Keratinocyte (primary cell): ENCODE results near the gene MAP7D3. TPM values are rescaled to one million over a fixed set of nuclear protein-coding genes. Genes with fewer than 3 reads are reported as not detected.

Experiments used
- DNase-seq: peaks from one replicate; pipeline ENCODE4 v3.0.0-alpha.2; 2011; ENCODE audit warnings: low read depth, missing footprints, low spot score
- FAIRE-seq: peaks from 2 replicates; lab custom pipeline; 2011; peaks lifted over from hg19 to GRCh38; lab: Jason Lieb, UNC
- H2AFZ ChIP-seq: 2 replicates; pipeline ENCODE4 v1.6.0; 2012; ENCODE audit warnings: low read length, control low read depth, inconsistent platforms; ENCODE audit not compliant: control insufficient read depth
- H3K27ac ChIP-seq: 2 replicates; pipeline ENCODE4 v1.5.1; 2011; ENCODE audit warnings: low read length; ENCODE audit not compliant: control insufficient read depth, insufficient read depth
- H3K27me3 ChIP-seq: 3 replicates; pipeline ENCODE4 v1.6.0; 2011; ENCODE audit warnings: low read length; ENCODE audit not compliant: control insufficient read depth, insufficient read depth; ENCODE audit errors: extremely low read depth
- H3K36me3 ChIP-seq, 2 experiments: 2 replicates in 1 of 2; 3 replicates in 1 of 2; pipeline ENCODE4 v1.5.1; 2011; ENCODE audit warnings: low read length in 2 of 2, mild to moderate bottlenecking in 1 of 2; ENCODE audit not compliant: control insufficient read depth in 2 of 2, insufficient read depth in 2 of 2; ENCODE audit errors: extremely low read depth in 1 of 2
- H3K4me1 ChIP-seq: 3 replicates; pipeline ENCODE4 v1.5.1; 2011; ENCODE audit warnings: low read length; ENCODE audit not compliant: control insufficient read depth, insufficient read depth; ENCODE audit errors: extremely low read depth
- H3K4me2 ChIP-seq: 3 replicates; pipeline ENCODE4 v1.6.0; 2011; ENCODE audit warnings: low read depth, low read length; ENCODE audit not compliant: control insufficient read depth, insufficient read depth; ENCODE audit errors: extremely low read depth
- H3K4me3 ChIP-seq, 3 experiments: fragments of 200-600 bp in 1 of 3; sonication (generic) in 1 of 3; 2 replicates in 2 of 3; 3 replicates in 1 of 3; pipeline ENCODE4 v1.5.1; 2011 to 2016; ENCODE audit warnings: low read length in 3 of 3, mild to moderate bottlenecking in 3 of 3, control low read depth in 2 of 3, inconsistent platforms in 1 of 3, low read depth in 1 of 3, mixed read lengths in 1 of 3, mixed run types in 1 of 3, moderate library complexity in 1 of 3; ENCODE audit not compliant: control insufficient read depth in 2 of 3, insufficient read depth in 2 of 3; ENCODE audit errors: extremely low read depth in 1 of 3
- H3K79me2 ChIP-seq: 2 replicates; pipeline ENCODE4 v1.6.0; 2012; ENCODE audit warnings: low read length; ENCODE audit not compliant: control insufficient read depth, insufficient read depth
- H3K9ac ChIP-seq: 3 replicates; pipeline ENCODE4 v1.6.0; 2011; ENCODE audit warnings: low read length; ENCODE audit not compliant: control insufficient read depth, insufficient read depth; ENCODE audit errors: extremely low read depth
- H3K9me1 ChIP-seq: 3 replicates; pipeline ENCODE4 v1.6.0; 2011; ENCODE audit warnings: low read length; ENCODE audit not compliant: control insufficient read depth, insufficient read depth; ENCODE audit errors: extremely low read depth
- H3K9me3 ChIP-seq: 2 replicates; pipeline ENCODE4 v1.5.1; 2012; ENCODE audit warnings: low read depth, low read length; ENCODE audit not compliant: control insufficient read depth
- H4K20me1 ChIP-seq: 3 replicates; pipeline ENCODE4 v1.6.0; 2011; ENCODE audit warnings: low read length; ENCODE audit not compliant: control insufficient read depth, insufficient read depth; ENCODE audit errors: extremely low read depth
- CTCF ChIP-seq, 3 experiments: IDR thresholded peaks in 1 of 3; conservative IDR thresholded peaks in 1 of 3; optimal IDR thresholded peaks in 1 of 3; 2 replicates in 2 of 3; 3 replicates in 1 of 3; pipeline versions ENCODE3 to v1.5.1; 2011; ENCODE audit warnings: low read length in 3 of 3, mild to moderate bottlenecking in 3 of 3, moderate library complexity in 2 of 3, control low read depth in 1 of 3, inconsistent platforms in 1 of 3; ENCODE audit not compliant: insufficient read depth in 2 of 3; ENCODE audit errors: extremely low read depth in 1 of 3
- EZH2 ChIP-seq: IDR thresholded peaks from one replicate; pipeline ENCODE4 v1.6.1; 2012; ENCODE audit warnings: inconsistent platforms, mild to moderate bottlenecking, low read length, moderate library complexity
- dilution Hi-C: fragments of 300-500 bp; cut with MboI; formaldehyde crosslinking; loops from one replicate; pipeline ENCODE4 v1.7.0; 2020; ENCODE audit warnings: low sequenced_read_pairs; ENCODE audit not compliant: extremely low pct_ligation_motif_present
- polyA plus RNA-seq, 5 experiments: library from polyadenylated mRNA; depleted of rRNA in 3 of 5; stranded (reverse) in 3 of 5; stranded (forward) in 1 of 5; unstranded in 1 of 5; fragments of >200 nt; gene quantifications; 1 replicate in 1 of 5; 2 replicates in 3 of 5; 3 replicates in 1 of 5; pipeline versions ENCODE4 v1.2.1 to v1.2.3, GENCODE V29; 2011 to 2012; ENCODE audit warnings: missing spikeins in 2 of 5, low read depth in 1 of 5, low replicate concordance in 1 of 5

MAP7D3 gene
- polyA plus RNA-seq, 1 donor (not counting 4 experiments of a cell fraction or from before 2014, with no cell fraction given) = 13.6 TPM

- dilution Hi-C loops = no loop called here
- Histone ChIP-seq H4K20me1 (no peaks in the 10 kb centered on the region), H3K4me3 (no peak overlapping the region), H3K27me3 (no peaks in the 10 kb centered on the region), H3K27ac (no peak overlapping the region), H3K4me1 (no peaks in the 10 kb centered on the region), H3K9ac (no peak overlapping the region), H2AFZ (no peak overlapping the region), H3K9me3 (no peaks in the 10 kb centered on the region), H3K36me3 (no peaks in the 10 kb centered on the region), H3K79me2 (peaks cover 4% of the 10 kb centered on the region), H3K9me1 (no peaks in the 10 kb centered on the region), H3K4me2 (no peak overlapping the region)
- FAIRE-seq (no peak), DNase-seq (no peak)
- TF ChIP-seq EZH2 (no peak), CTCF (optimal IDR thresholded peaks at IDR 0.05 in 1 of 3, IDR thresholded peaks at IDR 0.05 in 1 of 3, conservative IDR thresholded peaks at IDR 0.05 in 1 of 3; ENCODE audit: extremely low read depth in 1 of 3, insufficient read depth in 2 of 3, low read length in 3 of 3) (no peak)
Observed at GRCh38 chrX:136183917-136184316, 67.3 kb downstream of the MAP7D3 start.

- H3K9me1 ChIP-seq = no peaks in the 10 kb centered on the region
- dilution Hi-C loops = no loop called here
- FAIRE-seq = no peak
- H3K27me3 ChIP-seq = no peaks in the 10 kb centered on the region
- no peaks in the 10 kb centered on the region for H4K20me1 ChIP-seq
- no peak overlapping the region for H3K27ac ChIP-seq
- H3K4me3 ChIP-seq = no peak overlapping the region
- H3K79me2 ChIP-seq = peaks cover 2% of the 10 kb centered on the region
- no peak for DNase-seq
- no peaks in the 10 kb centered on the region for H3K9me3 ChIP-seq
- no peak overlapping the region for H2AFZ ChIP-seq
- H3K36me3 ChIP-seq = peaks cover 0 to 3% of the 10 kb centered on the region in 2 experiments
- no peaks in the 10 kb centered on the region for H3K4me1 ChIP-seq
- TF ChIP-seq EZH2 (no peak), CTCF (optimal IDR thresholded peaks at IDR 0.05 in 1 of 3, IDR thresholded peaks at IDR 0.05 in 1 of 3, conservative IDR thresholded peaks at IDR 0.05 in 1 of 3; ENCODE audit: extremely low read depth in 1 of 3, insufficient read depth in 2 of 3, low read length in 3 of 3) (no peak)
- no peak overlapping the region for H3K9ac ChIP-seq
- H3K4me2 ChIP-seq = no peak overlapping the region
Observed at GRCh38 chrX:136183172-136183571, 68.0 kb downstream of the MAP7D3 start.
